GM19023 (cell line): ENCODE results near the gene YEATS2.

Source experiments
- ATAC-seq: cut with Tn5 transposase; IDR thresholded peaks from one replicate; pipeline ENCODE4 v1.9.1; 2021; ENCODE audit warnings: mild to moderate bottlenecking, moderate library complexity; ENCODE audit not compliant: unreplicated experiment

The YEATS2 gene

GRCh38 chr3:183810643-183811594, 113.3 kb downstream of the YEATS2 start:
- no peak for ATAC-seq

- no peak for ATAC-seq
Observed at GRCh38 chr3:183811638-183812037, 114.0 kb downstream of the YEATS2 start.

DNA sequence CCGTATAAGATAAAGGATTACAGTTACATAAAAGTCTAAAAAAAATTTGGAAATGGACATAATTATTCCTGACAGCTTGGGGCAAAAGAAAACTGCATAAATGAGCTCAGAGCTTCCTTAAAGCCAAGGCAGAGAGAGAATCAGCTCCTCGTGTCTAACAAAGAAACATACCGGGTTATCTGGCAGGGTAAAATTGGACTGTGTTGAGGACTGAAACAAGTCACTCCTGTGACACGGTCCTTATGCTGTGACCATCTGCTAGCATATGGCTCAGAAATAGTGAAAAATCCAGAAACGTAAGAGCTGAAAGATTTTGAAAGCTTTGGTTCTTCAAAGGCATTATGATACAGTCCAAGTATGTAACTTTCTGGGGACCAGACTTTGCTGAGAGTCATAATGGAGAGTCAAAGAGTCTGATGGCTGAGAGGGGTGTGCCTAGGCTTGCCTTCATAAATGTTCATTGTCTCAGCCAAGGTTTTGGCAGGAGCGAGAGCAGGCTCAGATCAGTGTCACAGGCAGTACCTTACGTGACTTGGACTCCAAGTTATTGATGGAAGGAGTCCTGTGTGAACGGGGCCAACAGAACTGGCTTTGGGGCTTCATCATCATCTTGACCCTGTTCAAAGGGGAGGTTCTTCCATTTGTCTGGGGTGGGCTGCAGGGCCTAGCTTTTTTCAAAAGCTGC, 115.3 kb downstream of the YEATS2 start:
- no peak for ATAC-seq

GRCh38 chr3:183814240-183814639, 116.6 kb downstream of the YEATS2 start:
- ATAC-seq = no peak

GRCh38 chr3:183815563-183815940, 118.0 kb downstream of the YEATS2 start:
- ATAC-seq = no peak

- no peak for ATAC-seq
Observed at GRCh38 chr3:183815951-183816475, 118.4 kb downstream of the YEATS2 start.

DNA sequence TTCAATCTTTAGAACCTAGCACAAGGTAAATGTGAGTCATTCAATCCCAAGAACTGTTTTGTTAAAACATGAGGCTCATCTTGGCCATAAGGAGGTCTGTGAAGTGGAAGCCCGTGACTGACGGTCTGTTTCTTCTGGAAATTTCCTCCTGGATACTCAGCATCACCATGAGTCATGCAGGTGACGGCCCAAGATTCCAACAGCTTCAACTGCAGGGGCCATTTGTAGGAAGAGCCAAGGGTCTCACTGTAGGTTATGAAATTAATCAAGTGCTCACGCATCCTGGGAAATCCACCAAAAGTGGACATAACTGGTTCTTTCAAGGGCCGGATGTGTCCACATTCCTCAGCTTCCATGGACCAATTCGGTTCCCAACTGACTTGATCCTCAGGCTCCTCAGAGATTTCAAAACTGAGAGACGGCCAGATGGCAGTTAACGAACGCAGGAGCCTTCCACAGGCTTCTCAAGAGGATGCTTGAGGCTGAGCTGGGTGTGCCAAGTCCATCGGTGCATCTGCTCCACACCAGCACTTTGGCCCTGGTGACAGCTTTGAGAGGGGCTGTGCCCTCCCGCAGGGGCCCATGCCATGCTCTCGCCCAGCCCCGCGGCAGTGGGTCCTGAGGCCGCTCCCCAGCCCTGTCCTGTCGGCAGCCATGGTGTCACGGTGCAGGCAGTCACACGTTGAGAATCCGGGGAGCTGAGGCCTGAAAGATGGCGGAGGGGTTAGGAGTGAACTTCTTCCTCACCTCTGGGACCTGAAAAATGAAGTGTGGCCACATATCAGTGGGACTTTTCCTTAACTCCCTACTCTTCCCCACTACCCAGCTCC, 119.3 kb downstream of the YEATS2 start:
- no peak for ATAC-seq

- no peak for ATAC-seq
Observed at GRCh38 chr3:183817639-183818038, 120.0 kb downstream of the YEATS2 start.

GRCh38 chr3:183818041-183818620, 120.5 kb downstream of the YEATS2 start:
- ATAC-seq = no peak

GRCh38 chr3:183818706-183819624, 121.4 kb downstream of the YEATS2 start:
- ATAC-seq = no peak

DNA sequence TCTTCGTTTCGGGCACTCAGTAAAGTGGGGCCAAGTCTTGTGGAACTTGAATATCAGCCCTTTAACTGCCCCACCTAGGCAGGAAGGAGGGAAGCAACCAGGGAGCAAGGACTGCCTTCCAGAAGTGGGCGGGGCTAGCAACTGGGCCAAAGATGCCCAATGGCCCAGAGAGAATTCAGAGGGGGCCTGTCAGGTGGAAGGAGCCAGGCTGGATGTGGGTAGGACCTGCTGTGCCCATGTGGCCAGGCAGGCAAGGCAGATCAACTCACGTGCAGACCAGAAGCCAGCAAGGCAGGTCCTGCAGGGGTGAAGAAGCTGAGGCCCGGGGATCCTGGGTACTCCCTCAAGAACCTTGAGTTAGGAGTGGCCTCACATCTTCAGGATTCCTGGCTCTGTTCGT, 122.2 kb downstream of the YEATS2 start:
- ATAC-seq = no peak

GRCh38 chr3:183822631-183823030, 125.0 kb downstream of the YEATS2 start:
- no peak for ATAC-seq

- ATAC-seq = no peak
Observed at GRCh38 chr3:183823963-183824362, 126.4 kb downstream of the YEATS2 start.

- ATAC-seq = peak; percentile 26
Observed at GRCh38 chr3:183824761-183825455, 127.3 kb downstream of the YEATS2 start.

DNA sequence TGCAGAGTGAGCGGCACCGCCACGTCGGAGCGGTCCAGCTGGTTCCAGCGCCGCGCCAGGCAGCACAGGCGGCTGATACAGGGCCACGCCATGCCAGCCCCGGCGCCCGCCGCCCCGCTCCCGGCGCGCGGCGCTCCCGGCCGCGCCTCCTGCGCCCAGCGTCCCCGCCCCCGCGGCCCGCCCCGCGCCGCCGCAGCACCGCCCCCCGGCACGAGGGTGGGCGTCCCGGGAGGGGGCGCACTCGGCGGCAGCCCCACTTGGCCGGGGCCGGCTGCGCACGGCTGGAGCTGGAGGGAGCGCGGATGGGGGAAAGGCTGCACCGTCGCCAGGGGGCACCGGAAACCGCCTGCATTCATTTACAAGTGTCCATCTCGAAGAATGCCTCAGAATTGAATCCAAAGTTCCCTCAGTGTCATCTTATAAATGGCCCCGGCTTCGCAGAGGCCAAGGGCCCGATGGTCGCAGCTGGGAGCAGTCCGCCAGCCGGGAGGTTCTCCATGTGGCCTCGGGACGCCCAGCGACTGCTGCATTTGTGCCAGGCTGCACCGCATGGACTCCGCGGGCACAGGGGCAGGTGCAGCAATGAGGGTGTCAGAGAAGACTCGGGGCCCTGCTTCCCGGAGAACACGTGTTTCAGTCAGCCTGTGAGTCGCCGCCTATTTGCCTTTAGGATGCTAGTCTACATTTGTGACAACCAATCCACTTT, 128.0 kb downstream of the YEATS2 start, which contains the start of gene MAP6D1:
TSS of gene MAP6D1 (minus strand) at position 122 of the 706 bp plus-strand sequence. CDS start at position 92, 30 bp downstream.
- peak; percentile 42 for ATAC-seq

DNA sequence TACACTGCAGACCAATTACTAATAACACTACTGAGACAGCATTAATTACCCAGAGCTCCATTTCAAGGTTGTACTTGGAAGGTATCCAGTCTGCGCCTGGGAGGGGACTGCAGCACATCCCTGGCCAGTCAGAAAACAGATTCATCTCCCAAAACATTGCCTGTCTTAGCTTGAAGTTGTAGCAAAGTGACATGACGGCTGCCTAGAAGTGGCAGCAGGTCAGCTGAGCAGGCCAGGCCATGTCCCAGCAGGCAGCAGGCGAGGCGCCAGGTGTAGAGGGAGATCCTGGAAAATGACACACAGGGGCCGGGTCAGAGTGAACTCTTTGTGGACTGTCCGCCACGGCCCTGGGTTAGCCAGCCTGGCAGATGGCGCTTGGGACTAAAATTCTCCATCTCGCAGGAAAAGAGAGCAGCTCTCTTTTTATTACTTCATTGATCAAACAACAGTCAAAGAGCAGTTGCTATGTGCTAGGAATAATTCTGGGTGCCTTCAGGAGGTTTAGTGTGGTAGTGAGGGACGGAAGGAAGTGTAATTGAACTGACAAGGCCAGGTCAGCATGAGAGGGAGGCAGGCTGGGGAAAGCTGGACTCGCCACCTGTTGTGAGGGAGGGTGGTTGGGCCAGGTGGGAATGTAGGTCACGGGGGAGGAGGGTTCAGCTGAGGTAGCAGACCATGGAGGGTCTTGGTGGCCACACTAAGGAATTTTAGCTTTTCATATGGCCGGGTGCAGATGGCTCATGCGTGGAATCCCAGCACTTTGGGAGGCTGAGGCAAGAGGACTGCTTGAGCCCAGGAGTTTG, 129.1 kb downstream of the YEATS2 start:
- ATAC-seq = no peak

- no peak for ATAC-seq
Observed at GRCh38 chr3:183827809-183828537, 130.4 kb downstream of the YEATS2 start.
